ENCODE measurements around the gene OTOA.
"Not testable (repeated sequence)": the region's sequence is repeated elsewhere in the genome, so short reads cannot be mapped to it uniquely, and the experiment has no call there.

Gene OTOA

DNA sequence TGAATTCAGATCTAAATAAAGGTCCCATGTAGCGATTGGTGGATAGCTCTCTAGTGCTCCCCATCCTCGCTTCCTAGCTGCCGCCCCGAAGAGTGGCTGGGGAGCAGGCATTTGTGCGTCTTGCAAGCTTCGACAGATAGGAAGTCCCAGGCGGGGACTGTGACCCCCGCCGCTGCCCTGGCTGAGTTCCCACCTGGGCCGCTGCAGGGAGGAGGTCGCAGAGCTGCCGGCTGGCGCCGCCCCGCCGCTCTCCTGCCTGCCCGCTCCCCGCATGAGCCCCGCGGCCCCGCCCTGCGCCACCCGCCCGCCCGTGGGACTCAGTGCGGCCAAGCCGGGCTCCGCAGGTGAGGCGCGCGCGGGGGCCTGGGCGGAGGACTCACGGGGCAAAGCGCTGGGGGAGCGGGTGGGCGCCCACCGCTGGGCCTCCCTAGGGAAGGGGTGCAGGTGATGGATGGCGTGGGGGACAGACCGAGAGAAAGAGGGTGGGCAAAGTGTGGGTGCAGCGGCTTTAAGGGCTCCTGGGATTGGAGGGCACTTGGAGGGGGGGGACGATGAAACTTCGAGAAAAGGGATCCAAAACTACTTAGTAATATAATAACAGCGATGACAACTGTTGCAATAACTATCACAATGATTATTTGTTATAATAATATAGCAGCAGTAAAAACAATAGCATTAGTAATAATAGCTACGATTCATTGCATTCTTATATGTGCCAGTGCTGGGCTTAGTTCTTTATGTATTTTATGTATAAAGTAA lies at the start of gene OTOA:
OTOA (plus strand) TSS at position 80 of the 759 bp plus-strand sequence. CDS start 14,547 bp downstream, outside the sequence.
- peak in 1 of 2 experiments; percentile 22 for DNase-seq

DNA sequence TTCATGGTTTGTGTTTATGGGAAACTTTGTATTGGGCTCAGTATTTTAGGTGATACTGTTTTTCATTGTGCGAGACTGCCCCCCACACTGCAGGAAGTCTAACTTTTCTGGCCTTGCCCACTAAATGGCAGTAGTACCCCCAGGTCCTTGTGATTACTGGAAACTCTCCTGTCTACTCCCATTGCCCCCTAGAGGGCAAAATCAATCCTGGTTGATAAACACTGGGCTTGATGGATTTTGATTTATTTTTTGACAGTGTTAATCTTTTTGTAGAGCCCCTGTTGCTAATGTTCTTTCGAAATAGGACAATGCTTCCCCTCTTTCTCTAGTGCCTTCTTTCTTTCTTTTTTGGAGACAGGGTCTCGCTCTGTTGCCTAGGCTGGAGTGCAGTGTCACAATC lies 48.9 kb upstream of the OTOA start:
- DNase-seq = no peak

GRCh38 chr16:21617607-21618006 lies 46.2 kb upstream of the OTOA start:
- no peak for DNase-seq

DNA sequence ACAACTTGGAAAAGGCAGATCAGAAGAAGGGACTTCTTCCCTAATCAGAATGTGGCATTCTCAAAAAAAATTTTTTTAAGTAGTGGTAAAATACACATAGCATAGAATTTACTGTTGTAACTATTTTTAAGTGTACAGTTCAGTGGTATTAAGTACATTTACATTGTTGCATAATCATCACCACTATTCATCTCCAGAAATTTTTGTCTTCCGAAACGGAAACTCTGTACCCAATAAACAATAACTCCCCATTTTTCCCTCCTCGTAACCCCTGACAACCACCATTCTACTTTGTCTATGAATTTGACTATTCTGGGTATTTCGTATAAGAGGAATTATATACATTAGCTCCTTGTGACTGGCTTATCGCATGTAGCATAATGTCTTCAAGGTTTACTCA lies 45.5 kb upstream of the OTOA start:
- no peak for DNase-seq

GRCh38 chr16:21619765-21620425 lies 43.9 kb upstream of the OTOA start:
- DNase-seq = no peak

- no peak for DNase-seq
Measured at GRCh38 chr16:21620592-21620991, 43.2 kb upstream of the OTOA start.

- DNase-seq = no peak
Measured at GRCh38 chr16:21622545-21622944, 41.2 kb upstream of the OTOA start.

- no peak for DNase-seq
Measured at GRCh38 chr16:21625026-21625425, 38.7 kb upstream of the OTOA start.

DNA sequence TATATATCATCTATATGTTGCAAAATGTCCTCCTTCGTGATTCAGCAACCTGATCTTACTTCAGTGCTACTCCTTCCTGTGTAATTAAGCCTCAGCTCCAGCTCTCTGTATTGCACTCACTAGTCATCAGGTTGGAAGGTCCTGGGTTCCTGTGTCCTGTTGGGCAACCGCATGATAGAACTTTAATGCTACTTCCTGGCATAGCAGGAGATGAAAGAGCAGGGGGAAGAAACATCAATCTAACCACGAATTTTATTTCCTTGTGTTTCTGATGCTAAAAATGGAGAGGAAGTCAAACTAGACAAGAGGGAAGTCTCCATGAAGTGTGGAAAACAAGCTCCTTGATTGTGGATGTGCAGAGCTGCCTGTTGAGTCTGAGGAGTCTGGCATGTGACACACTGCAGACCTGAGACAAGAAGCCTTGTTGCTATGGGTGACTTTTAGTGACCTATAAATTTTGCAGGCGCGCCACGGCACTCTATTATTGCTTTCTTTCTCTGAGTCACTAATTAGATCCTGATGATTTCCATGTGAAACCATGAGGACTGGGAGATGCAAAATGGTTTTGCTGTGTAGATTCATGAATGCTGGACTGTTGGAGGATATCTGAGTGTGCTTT lies 37.0 kb upstream of the OTOA start:
- DNase-seq = peak; percentile 92 to 96

DNA sequence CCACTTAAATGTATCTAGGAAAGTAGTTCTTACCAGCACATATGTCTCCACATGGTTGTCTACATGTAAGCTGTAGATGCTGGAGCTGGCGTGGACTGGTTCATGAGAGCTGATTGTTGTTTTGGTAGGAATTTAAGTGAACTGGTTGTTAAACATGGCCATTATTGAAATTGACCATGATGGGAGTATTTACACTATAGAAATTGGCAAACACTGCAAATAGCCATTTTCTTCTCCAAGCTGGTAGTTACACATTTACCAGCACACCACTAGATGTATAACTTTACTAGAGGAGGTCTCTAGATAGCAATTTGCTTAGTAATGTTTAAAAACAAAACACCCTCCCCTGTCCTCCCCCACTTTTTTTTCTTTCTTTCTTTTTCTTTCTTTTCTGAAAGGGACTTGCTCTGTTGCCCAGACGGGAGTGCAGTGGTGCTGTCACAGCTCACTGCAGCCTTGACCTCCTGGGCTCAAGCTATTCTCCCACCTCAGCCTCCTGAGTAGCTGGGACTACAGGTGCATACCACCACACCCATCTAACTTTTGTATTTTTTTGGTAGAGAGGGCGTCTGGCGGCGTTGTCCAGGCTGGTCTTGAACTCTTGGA lies 35.5 kb upstream of the OTOA start:
- no peak for DNase-seq

DNA sequence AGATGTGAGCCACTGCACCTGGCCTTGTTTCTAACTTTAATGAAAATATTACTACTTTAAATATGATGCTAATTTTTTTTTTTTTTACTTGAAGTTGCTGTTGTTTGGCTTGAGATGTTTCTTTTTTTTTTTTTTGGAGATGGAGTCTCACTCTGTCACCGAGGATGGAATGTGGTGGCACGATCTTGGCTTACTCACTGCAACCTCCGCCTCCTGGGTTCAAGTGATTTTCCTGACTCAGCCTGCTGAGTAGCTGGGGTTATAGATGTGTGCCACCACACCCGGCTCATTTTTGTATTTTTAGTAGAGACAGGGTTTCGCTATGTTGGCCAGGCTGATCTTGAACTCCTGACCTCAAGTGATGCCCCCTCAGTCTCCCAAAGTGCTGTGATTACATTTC lies 35.0 kb upstream of the OTOA start:
- no peak for DNase-seq

DNA sequence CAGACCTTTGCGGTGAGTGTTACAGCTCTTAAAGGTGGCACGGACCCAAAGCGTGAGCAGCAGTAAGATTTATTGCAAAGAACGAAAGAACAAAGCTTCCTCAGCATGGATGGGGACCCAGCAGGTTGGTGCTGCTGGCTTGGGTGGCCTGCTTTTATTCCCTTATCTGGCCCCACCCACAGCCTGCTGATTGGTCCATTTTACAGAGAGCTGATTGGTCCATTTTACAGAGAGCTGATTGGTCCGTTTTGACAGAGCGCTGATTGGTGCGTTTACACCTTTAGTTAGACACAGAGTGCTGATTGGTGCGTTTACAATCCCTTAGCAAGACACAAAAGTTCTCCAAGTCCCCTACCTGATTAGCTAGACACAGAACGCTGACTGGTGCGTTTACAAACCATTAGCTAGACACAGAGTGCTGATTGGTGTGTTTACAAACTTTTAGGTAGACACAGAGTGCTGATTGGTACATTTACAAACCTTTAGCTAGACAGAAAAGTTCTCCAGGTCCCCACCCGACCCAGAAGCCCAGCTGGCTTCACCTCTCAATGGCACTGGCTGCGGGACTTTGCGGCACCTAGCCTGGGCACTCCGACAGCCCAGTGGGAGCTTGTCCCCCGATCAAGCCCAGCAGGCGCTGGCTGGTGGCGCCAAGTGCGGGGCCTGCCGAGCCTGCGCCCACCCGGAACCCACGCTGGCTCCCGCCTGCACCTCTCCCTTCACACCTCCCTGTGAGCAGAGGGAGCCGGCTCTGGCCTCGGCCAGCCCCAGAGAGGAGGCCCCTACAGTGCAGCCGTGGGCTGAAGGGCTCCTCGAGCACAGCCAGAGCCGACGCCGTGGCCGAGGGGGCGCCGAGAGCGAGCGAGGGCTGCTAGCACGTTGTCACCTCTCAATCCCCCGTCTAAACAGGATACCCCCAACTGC lies 33.9 kb upstream of the OTOA start:
- not testable (repeated sequence) for DNase-seq

DNA sequence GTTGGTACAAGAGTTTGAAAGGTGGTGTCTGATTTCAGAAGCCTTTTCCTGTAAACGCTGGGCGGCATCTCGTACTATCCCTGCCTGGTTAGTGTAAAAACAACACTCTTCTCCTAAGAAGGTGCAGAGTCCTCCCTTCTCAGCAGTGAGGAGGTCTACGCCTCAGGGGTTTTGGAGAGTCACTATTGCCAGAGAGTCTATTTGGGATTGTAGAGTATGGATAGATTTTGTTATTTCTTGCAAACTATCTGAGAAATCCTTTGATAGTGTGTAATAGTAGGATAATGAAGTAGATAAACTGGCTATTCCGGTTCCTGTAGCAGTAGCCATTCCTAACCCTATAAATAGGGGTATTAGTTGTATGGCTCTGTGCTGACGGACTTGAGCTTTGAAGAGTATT lies 32.9 kb upstream of the OTOA start:
- DNase-seq = peak; percentile 23 to 45

GRCh38 chr16:21631376-21631775 lies 32.4 kb upstream of the OTOA start:
- DNase-seq = not testable (repeated sequence)

DNA sequence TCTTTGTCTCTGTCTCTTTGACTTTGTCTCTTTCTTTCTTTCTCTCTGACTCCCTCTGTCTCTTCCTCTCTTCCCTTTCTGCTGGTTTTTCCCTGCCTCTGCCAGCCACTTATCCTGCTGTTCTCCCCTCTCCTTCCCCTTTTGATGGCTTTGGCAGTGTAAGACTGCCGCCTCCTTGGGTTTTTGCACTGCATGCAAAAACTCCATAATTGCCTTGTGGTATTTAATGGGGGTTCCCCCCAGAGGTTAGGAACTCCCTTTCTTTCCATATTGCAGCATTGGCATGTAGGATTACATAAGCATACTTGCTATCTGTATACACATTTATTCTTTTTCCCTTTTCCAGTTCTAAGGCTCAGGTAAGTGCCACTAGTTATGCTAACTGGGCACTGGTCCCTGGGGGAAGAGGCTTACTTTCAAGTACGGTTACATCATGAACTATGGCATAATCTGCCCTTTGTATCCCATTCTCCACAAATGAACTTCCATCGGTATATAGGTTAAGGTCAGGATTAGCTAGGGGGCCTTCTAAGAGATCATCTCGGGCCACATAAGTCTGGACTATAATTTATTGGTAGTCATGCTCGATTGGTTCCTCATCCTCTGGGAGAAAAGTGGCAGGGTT lies 31.7 kb upstream of the OTOA start:
- not testable (repeated sequence) for DNase-seq

DNA sequence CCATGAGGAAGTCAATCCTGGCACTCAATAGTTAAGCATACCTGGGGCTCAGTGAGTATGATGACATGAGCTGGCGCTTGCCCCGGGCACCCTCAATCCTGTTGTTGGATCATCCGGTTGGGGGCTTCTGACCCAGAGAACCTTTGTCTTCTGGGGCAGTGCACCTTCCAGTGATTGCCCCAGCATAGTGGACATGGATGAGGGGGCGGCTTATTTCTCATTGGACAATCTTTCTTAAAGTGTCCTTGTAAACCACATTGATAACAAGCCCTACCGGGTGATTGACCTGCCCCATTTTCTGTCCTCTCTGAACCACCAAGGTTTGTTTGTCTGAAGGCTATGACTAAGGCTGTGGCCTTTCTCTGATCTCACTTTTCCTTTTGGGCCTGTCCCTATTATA lies 29.6 kb upstream of the OTOA start:
- no peak for DNase-seq

GRCh38 chr16:21635694-21636093 lies 28.1 kb upstream of the OTOA start:
- DNase-seq = not testable (repeated sequence)

DNA sequence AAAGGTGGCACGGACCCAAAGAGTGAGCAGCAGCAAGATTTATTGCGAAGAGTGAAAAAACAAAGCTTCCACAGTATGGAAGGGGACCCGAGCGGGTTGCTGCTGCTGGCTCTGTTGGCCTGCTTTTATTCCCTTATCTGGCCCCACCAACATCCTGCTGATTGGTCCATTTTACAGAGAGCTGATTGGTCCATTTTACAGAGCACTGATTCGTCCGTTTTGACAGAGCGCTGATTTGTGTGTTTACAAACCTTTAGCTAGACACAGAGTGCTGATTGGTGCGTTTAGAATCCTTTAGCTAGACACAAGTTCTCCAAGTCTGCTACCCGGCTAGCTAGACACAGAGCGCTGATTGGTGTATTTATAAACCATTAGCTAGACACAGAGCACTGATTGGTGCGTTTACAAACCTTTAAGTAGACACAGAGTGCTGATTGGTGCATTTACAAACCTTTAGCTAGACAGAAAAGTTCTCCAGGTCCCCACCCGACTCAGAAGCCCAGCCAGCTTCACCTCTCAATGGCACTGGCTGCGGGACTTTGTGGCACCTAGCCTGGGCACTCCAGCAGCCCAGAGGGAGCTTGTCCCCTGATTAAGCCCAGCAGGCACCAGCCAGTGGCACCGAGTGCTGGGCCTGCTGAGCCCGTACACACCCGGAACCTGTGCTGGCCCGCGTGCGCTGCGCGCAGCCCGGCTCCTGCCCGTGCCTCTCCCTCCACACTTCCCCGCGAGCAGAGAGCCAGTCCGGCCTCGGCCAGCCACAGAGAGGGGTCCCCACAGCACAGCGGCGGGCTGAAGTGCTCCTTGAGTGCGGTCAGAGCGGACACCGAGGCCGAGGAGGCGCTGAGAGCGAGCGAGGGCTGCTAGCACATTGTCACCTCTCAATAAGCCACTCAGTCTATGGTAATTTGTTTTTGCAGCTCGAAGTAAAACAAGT lies 26.5 kb upstream of the OTOA start:
- DNase-seq = no peak

- DNase-seq = no peak
Measured at GRCh38 chr16:21638573-21638975, 25.2 kb upstream of the OTOA start.

DNA sequence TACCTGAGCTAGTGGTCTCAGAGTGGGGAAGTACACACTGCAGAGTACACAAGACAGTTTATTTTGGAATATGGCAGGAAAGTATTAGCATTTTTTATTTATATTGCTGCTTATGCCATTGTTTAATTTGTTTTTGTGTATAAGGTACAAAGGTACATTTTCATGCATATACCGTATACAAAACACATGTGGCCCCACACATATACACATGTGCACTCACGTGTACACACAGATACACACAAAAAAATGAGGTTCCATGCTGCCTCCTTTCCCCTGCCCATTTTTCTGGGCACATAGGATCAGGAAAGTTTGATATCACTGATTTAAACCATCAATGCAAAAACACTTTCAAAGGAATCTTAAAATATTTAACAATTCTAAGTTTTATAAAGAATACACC lies 24.3 kb upstream of the OTOA start:
- DNase-seq = no peak

GRCh38 chr16:21641916-21642315 lies 21.9 kb upstream of the OTOA start:
- no peak for DNase-seq
